Lower leg skin (tissue), 3 donors: ENCODE results near the gene KRTAP3-2.

ENCODE experiments used
- POLR2A ChIP-seq, 2 donors: fragments of 450-650 bp; IDR thresholded peaks; one replicate each; pipeline ENCODE4 v1.6.1; 2016 to 2017; ENCODE audit warnings: antibody characterized with exemption in 2 of 2, mild to moderate bottlenecking in 1 of 2, moderate library complexity in 1 of 2
- TF ChIP-seq, protein P1 (sequence below), 3 donors: fragments of 450-650 bp; IDR thresholded peaks; one replicate each; pipeline ENCODE4 v1.5.1; 2016; ENCODE audit warnings: antibody characterized with exemption in 3 of 3, mild to moderate bottlenecking in 3 of 3, moderate library complexity in 2 of 3

DNA sequence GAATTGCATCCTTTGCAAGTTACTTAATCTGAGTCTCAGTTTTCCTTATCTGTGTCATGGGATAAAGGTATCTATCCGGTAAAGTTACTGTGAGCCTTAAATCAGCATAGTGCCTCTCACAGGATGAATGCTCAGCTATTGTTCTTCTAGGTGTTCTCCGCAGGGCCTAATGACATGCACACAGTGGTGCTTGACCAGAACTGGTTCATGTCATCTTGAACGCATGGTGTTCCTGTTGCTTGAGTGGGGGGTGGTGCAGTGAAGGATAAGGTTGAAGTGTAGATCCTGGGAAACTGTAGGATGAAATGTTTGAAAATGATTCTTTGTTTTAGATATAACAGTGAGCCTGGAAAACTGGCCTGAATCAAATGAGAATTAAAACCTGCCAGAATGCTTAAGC is 19.6 kb downstream of the KRTAP3-2 start:
- TF ChIP-seq, protein P1, sequence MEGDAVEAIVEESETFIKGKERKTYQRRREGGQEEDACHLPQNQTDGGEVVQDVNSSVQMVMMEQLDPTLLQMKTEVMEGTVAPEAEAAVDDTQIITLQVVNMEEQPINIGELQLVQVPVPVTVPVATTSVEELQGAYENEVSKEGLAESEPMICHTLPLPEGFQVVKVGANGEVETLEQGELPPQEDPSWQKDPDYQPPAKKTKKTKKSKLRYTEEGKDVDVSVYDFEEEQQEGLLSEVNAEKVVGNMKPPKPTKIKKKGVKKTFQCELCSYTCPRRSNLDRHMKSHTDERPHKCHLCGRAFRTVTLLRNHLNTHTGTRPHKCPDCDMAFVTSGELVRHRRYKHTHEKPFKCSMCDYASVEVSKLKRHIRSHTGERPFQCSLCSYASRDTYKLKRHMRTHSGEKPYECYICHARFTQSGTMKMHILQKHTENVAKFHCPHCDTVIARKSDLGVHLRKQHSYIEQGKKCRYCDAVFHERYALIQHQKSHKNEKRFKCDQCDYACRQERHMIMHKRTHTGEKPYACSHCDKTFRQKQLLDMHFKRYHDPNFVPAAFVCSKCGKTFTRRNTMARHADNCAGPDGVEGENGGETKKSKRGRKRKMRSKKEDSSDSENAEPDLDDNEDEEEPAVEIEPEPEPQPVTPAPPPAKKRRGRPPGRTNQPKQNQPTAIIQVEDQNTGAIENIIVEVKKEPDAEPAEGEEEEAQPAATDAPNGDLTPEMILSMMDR (IDR thresholded peaks at IDR 0.05), result no peak
- no peak for TF ChIP-seq POLR2A (IDR thresholded peaks at IDR 0.05)
